Measurements from ENCODE around the gene TBCK. TPM values are rescaled to one million over a fixed set of nuclear protein-coding genes. Genes with fewer than 3 reads are reported as not detected.

Gene TBCK
- polyA plus RNA-seq, 3 donors = 54.4 to 70.3 (median 63.6) TPM

DNA sequence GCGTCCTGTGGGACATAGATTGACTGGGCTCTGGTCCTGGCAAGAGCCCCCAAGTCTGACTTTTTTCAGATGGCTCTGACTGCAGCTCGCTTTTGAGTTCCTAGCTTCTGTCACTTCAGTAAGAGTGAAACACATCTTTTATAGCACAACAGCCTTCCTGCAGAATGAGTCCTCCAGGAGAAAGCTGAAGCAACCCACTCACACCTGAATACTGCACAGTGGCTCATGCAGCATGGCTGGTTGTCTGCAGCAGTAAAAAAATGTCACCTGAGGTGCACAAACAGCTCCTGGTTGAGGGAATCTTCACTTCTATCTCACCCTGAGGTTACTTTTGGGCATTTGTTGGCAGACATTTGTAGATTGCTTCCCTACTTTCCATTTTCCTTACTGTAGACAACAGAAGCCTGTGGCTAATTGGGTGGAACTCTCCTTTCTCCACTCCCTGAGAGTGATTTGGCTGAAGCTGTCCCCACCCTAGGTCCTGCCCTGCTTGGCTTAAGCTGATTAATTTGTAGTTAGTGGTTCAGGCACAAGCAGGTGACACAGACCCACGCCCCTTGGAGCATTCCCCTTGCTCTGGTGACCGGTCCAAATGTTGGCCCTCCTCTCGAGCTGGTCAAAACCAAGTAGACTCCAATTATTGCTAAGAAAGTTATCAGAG lies 321.0 kb downstream of the TBCK start:
- no peak for DNase-seq

DNA sequence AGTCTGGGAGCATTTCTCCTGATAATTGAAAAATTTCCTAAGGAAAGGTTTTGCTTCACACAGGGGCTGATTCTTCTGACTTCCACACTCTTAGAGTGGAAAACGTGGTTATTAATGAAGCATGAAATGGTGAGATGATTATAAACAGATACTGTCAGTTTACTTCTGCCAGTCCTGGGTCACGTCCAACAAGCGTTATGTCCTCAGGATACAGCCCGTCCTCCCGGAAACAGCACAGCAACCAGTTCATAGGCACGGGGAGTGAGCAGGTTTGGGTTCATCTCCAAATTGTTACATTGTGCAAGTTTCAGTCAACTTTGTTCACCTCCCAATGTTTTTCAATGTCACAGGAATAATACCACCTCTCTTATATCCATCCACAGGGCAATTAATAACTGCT lies 321.9 kb downstream of the TBCK start:
- no peak for DNase-seq

GRCh38 chr4:105992641-105993305 lies 323.2 kb downstream of the TBCK start:
- no peak for DNase-seq

- no peak for DNase-seq
Measured at GRCh38 chr4:105991726-105992125, 324.3 kb downstream of the TBCK start.

Other genes with a start within 250 kb of the TBCK start
- gene AIMP1, start 341 bp upstream of the TBCK start, polyA plus RNA-seq (ENCODE audit: insufficient read length in 3 of 3) = 10 to 100 TPM; 63.4 to 77.1 (median 68.3) TPM
- not detected for gene GIMD1, start 52.6 kb upstream of the TBCK start, polyA plus RNA-seq (ENCODE audit: insufficient read length in 3 of 3)

All from renal pelvis (tissue), 4 donors.